WTC11 (cell line): ENCODE data around the gene LY6G6F. TPM values are rescaled to one million over a fixed set of nuclear protein-coding genes. Genes with fewer than 3 reads are reported as not detected.

Source experiments
- ELF4 ChIP-seq: sonication (generic); formaldehyde crosslinking; IDR thresholded peaks from 2 replicates; pipeline ENCODE4 v1.8.1; 2022; ENCODE audit warnings: low read depth, mild to moderate bottlenecking, moderate library complexity, missing genetic modification reagents
- ESRRA ChIP-seq: sonication (generic); formaldehyde crosslinking; IDR thresholded peaks from 2 replicates; pipeline ENCODE4 v1.8.1; 2022; ENCODE audit warnings: mild to moderate bottlenecking, missing genetic modification reagents, borderline replicate concordance
- JUN ChIP-seq: sonication (generic); formaldehyde crosslinking; IDR thresholded peaks from 2 replicates; pipeline ENCODE4 v1.8.0; 2023; ENCODE audit warnings: mild to moderate bottlenecking, missing genetic modification reagents
- MXD4 ChIP-seq: fragments of 250-450 bp; sonication (Bioruptor Pico); IDR thresholded peaks from 2 replicates; pipeline ENCODE4 v1.8.0; 2021; ENCODE audit warnings: mild to moderate bottlenecking, moderate library complexity, borderline replicate concordance
- NFATC4 ChIP-seq: fragments of 250-450 bp; sonication (Bioruptor Pico); IDR thresholded peaks from 2 replicates; pipeline ENCODE4 v1.9.0; 2021; ENCODE audit warnings: mild to moderate bottlenecking
- NR2C2 ChIP-seq: sonication (generic); formaldehyde crosslinking; IDR thresholded peaks from 2 replicates; pipeline ENCODE4 v1.8.0; 2022; ENCODE audit warnings: mild to moderate bottlenecking, missing genetic modification reagents
- OVOL2 ChIP-seq: fragments of 250-450 bp; sonication (Bioruptor Pico); IDR thresholded peaks from 2 replicates; pipeline ENCODE4 v1.9.0; 2021; ENCODE audit warnings: mild to moderate bottlenecking, borderline replicate concordance
- ZNF138 ChIP-seq: sonication (generic); formaldehyde crosslinking; conservative IDR thresholded peaks from 2 replicates; pipeline ENCODE4 v1.8.1; 2022; ENCODE audit warnings: mild to moderate bottlenecking, moderate library complexity, missing genetic modification reagents
- ZNF317 ChIP-seq: sonication (generic); formaldehyde crosslinking; IDR thresholded peaks from 2 replicates; pipeline ENCODE4 v1.8.1; 2023; ENCODE audit warnings: low read depth, mild to moderate bottlenecking, moderate library complexity, missing genetic modification reagents, borderline replicate concordance
- ZNF396 ChIP-seq: fragments of 250-450 bp; sonication (Bioruptor Pico); IDR thresholded peaks from 2 replicates; pipeline ENCODE4 v1.8.0; 2021; ENCODE audit warnings: mild to moderate bottlenecking, moderate library complexity, borderline replicate concordance
- total RNA-seq: library from RNA; stranded (reverse); gene quantifications from 3 replicates; pipeline ENCODE4 v1.2.3, GENCODE V29; 2021
- TF ChIP-seq, protein P1 (sequence below): sonication (generic); formaldehyde crosslinking; IDR thresholded peaks from 2 replicates; pipeline ENCODE4 v1.8.0; 2022; ENCODE audit warnings: mild to moderate bottlenecking, missing genetic modification reagents
- TF ChIP-seq, protein P2 (sequence below): fragments of 250-450 bp; sonication (Bioruptor Pico); IDR thresholded peaks from 2 replicates; pipeline ENCODE4 v2.1.2; 2022; ENCODE audit warnings: mild to moderate bottlenecking, moderate library complexity
- TF ChIP-seq, protein P3 (sequence below): sonication (generic); formaldehyde crosslinking; IDR thresholded peaks from 2 replicates; pipeline ENCODE4 v1.8.0; 2023; ENCODE audit warnings: missing genetic modification reagents, mild to moderate bottlenecking, borderline replicate concordance
- TF ChIP-seq, protein P4 (sequence below): sonication (generic); formaldehyde crosslinking; IDR thresholded peaks from 2 replicates; pipeline ENCODE4 v1.8.0; 2022; ENCODE audit warnings: mild to moderate bottlenecking, missing genetic modification reagents
- TF ChIP-seq, protein P5 (sequence below): sonication (generic); formaldehyde crosslinking; IDR thresholded peaks from 2 replicates; pipeline ENCODE4 v1.8.1; 2023; ENCODE audit warnings: mild to moderate bottlenecking, missing genetic modification reagents, moderate library complexity
- TF ChIP-seq, protein P6 (sequence below): sonication (generic); formaldehyde crosslinking; IDR thresholded peaks from 2 replicates; pipeline ENCODE4 v1.8.0; 2022; ENCODE audit warnings: mild to moderate bottlenecking, missing genetic modification reagents
- TF ChIP-seq, protein P7 (sequence below): fragments of 250-450 bp; sonication (Bioruptor Pico); IDR thresholded peaks from 2 replicates; pipeline ENCODE4 v1.9.0; 2021; ENCODE audit warnings: mild to moderate bottlenecking, borderline replicate concordance
- TF ChIP-seq, protein P8 (sequence below): sonication (generic); formaldehyde crosslinking; IDR thresholded peaks from 2 replicates; pipeline ENCODE4 v1.8.1; 2022; ENCODE audit warnings: missing genetic modification reagents, borderline replicate concordance
- TF ChIP-seq, protein P9 (sequence below): sonication (generic); formaldehyde crosslinking; IDR thresholded peaks from 2 replicates; pipeline ENCODE4 v1.8.1; 2022; ENCODE audit warnings: mild to moderate bottlenecking, moderate library complexity, missing genetic modification reagents

Gene LY6G6F
- total RNA-seq, 1 experiment from 2014 or later, result not detected

DNA sequence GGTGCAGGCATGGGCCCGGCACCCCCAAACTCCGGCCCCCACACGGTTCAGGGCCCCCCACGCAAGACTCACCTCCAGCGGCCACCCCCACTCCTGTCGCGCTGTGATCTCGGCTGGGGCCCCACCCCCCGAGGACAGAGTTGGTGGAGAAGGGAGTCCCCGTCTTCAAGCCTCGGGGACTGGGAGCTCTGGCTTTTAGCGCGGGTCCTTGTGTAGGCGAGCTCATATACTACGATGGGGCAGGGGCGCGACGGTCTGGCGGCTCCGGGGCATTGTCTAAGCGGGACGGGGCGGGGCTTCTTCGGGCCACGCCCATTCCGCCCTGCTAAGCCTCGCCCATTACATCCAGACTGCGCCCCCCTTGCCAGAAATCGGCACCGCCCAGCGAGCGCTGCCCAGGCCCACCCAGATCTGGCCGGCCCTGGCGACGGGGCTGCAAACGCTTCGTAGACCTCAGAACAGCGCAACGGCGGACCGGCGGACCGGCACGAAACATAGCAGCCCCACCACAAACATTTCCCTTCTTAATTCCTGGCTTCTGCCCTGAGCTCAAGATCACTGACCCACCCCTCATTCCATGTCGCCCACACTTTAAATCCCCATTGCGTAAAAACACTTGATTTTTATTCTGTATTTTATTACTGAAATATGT, 23.4 kb downstream of the LY6G6F start (continued):
- TF ChIP-seq, protein P1, sequence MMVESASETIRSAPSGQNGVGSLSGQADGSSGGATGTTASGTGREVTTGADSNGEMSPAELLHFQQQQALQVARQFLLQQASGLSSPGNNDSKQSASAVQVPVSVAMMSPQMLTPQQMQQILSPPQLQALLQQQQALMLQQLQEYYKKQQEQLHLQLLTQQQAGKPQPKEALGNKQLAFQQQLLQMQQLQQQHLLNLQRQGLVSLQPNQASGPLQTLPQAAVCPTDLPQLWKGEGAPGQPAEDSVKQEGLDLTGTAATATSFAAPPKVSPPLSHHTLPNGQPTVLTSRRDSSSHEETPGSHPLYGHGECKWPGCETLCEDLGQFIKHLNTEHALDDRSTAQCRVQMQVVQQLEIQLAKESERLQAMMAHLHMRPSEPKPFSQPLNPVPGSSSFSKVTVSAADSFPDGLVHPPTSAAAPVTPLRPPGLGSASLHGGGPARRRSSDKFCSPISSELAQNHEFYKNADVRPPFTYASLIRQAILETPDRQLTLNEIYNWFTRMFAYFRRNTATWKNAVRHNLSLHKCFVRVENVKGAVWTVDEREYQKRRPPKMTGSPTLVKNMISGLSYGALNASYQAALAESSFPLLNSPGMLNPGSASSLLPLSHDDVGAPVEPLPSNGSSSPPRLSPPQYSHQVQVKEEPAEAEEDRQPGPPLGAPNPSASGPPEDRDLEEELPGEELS (CRISPR knock-in tag), result no peak
- TF ChIP-seq ZNF138 (CRISPR knock-in tag) (no peak), JUN (CRISPR knock-in tag) (no peak), MXD4 (CRISPR knock-in tag) (no peak), ZNF396 (CRISPR knock-in tag) (no peak), NFATC4 (CRISPR knock-in tag) (0 out of 2 replicates have a peak, but pooled peaks have one; percentile 0), ESRRA (CRISPR knock-in tag) (0 out of 2 replicates have a peak, but pooled peaks have one; percentile 57), OVOL2 (CRISPR knock-in tag) (no peak; the same call in 1 of the 2 replicates), ELF4 (no peak), NR2C2 (CRISPR knock-in tag) (no peak), ZNF317 (CRISPR knock-in tag) (no peak)
- TF ChIP-seq, protein P2, sequence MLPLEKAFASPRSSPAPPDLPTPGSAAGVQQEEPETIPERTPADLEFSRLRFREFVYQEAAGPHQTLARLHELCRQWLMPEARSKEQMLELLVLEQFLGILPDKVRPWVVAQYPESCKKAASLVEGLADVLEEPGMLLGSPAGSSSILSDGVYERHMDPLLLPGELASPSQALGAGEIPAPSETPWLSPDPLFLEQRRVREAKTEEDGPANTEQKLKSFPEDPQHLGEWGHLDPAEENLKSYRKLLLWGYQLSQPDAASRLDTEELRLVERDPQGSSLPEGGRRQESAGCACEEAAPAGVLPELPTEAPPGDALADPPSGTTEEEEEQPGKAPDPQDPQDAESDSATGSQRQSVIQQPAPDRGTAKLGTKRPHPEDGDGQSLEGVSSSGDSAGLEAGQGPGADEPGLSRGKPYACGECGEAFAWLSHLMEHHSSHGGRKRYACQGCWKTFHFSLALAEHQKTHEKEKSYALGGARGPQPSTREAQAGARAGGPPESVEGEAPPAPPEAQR (CRISPR knock-in tag), result no peak
- TF ChIP-seq, protein P3, sequence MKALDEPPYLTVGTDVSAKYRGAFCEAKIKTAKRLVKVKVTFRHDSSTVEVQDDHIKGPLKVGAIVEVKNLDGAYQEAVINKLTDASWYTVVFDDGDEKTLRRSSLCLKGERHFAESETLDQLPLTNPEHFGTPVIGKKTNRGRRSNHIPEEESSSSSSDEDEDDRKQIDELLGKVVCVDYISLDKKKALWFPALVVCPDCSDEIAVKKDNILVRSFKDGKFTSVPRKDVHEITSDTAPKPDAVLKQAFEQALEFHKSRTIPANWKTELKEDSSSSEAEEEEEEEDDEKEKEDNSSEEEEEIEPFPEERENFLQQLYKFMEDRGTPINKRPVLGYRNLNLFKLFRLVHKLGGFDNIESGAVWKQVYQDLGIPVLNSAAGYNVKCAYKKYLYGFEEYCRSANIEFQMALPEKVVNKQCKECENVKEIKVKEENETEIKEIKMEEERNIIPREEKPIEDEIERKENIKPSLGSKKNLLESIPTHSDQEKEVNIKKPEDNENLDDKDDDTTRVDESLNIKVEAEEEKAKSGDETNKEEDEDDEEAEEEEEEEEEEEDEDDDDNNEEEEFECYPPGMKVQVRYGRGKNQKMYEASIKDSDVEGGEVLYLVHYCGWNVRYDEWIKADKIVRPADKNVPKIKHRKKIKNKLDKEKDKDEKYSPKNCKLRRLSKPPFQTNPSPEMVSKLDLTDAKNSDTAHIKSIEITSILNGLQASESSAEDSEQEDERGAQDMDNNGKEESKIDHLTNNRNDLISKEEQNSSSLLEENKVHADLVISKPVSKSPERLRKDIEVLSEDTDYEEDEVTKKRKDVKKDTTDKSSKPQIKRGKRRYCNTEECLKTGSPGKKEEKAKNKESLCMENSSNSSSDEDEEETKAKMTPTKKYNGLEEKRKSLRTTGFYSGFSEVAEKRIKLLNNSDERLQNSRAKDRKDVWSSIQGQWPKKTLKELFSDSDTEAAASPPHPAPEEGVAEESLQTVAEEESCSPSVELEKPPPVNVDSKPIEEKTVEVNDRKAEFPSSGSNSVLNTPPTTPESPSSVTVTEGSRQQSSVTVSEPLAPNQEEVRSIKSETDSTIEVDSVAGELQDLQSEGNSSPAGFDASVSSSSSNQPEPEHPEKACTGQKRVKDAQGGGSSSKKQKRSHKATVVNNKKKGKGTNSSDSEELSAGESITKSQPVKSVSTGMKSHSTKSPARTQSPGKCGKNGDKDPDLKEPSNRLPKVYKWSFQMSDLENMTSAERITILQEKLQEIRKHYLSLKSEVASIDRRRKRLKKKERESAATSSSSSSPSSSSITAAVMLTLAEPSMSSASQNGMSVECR (CRISPR knock-in tag), result no peak
- TF ChIP-seq, protein P4, sequence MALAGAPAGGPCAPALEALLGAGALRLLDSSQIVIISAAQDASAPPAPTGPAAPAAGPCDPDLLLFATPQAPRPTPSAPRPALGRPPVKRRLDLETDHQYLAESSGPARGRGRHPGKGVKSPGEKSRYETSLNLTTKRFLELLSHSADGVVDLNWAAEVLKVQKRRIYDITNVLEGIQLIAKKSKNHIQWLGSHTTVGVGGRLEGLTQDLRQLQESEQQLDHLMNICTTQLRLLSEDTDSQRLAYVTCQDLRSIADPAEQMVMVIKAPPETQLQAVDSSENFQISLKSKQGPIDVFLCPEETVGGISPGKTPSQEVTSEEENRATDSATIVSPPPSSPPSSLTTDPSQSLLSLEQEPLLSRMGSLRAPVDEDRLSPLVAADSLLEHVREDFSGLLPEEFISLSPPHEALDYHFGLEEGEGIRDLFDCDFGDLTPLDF, result no peak
- TF ChIP-seq, protein P5, sequence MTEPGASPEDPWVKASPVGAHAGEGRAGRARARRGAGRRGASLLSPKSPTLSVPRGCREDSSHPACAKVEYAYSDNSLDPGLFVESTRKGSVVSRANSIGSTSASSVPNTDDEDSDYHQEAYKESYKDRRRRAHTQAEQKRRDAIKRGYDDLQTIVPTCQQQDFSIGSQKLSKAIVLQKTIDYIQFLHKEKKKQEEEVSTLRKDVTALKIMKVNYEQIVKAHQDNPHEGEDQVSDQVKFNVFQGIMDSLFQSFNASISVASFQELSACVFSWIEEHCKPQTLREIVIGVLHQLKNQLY (CRISPR knock-in tag), result no peak
- TF ChIP-seq, protein P6, sequence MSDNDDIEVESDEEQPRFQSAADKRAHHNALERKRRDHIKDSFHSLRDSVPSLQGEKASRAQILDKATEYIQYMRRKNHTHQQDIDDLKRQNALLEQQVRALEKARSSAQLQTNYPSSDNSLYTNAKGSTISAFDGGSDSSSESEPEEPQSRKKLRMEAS (CRISPR knock-in tag), result no peak; the same call in 1 of the 2 replicates
- TF ChIP-seq, protein P7, sequence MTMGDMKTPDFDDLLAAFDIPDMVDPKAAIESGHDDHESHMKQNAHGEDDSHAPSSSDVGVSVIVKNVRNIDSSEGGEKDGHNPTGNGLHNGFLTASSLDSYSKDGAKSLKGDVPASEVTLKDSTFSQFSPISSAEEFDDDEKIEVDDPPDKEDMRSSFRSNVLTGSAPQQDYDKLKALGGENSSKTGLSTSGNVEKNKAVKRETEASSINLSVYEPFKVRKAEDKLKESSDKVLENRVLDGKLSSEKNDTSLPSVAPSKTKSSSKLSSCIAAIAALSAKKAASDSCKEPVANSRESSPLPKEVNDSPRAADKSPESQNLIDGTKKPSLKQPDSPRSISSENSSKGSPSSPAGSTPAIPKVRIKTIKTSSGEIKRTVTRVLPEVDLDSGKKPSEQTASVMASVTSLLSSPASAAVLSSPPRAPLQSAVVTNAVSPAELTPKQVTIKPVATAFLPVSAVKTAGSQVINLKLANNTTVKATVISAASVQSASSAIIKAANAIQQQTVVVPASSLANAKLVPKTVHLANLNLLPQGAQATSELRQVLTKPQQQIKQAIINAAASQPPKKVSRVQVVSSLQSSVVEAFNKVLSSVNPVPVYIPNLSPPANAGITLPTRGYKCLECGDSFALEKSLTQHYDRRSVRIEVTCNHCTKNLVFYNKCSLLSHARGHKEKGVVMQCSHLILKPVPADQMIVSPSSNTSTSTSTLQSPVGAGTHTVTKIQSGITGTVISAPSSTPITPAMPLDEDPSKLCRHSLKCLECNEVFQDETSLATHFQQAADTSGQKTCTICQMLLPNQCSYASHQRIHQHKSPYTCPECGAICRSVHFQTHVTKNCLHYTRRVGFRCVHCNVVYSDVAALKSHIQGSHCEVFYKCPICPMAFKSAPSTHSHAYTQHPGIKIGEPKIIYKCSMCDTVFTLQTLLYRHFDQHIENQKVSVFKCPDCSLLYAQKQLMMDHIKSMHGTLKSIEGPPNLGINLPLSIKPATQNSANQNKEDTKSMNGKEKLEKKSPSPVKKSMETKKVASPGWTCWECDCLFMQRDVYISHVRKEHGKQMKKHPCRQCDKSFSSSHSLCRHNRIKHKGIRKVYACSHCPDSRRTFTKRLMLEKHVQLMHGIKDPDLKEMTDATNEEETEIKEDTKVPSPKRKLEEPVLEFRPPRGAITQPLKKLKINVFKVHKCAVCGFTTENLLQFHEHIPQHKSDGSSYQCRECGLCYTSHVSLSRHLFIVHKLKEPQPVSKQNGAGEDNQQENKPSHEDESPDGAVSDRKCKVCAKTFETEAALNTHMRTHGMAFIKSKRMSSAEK (CRISPR knock-in tag), result no peak
- TF ChIP-seq, protein P8, sequence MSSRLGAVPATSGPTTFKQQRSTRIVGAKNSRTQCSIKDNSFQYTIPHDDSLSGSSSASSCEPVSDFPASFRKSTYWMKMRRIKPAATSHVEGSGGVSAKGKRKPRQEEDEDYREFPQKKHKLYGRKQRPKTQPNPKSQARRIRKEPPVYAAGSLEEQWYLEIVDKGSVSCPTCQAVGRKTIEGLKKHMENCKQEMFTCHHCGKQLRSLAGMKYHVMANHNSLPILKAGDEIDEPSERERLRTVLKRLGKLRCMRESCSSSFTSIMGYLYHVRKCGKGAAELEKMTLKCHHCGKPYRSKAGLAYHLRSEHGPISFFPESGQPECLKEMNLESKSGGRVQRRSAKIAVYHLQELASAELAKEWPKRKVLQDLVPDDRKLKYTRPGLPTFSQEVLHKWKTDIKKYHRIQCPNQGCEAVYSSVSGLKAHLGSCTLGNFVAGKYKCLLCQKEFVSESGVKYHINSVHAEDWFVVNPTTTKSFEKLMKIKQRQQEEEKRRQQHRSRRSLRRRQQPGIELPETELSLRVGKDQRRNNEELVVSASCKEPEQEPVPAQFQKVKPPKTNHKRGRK (CRISPR knock-in tag), result no peak
- TF ChIP-seq, protein P9, sequence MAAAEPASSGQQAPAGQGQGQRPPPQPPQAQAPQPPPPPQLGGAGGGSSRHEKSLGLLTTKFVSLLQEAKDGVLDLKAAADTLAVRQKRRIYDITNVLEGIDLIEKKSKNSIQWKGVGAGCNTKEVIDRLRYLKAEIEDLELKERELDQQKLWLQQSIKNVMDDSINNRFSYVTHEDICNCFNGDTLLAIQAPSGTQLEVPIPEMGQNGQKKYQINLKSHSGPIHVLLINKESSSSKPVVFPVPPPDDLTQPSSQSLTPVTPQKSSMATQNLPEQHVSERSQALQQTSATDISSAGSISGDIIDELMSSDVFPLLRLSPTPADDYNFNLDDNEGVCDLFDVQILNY, result peak; percentile 77; the same call in 1 of the 2 replicates
